HG03460 (cell line): ENCODE data around the gene FAM217A.
"Not testable (repeated sequence)": the region's sequence is repeated elsewhere in the genome, so short reads cannot be mapped to it uniquely, and the experiment has no call there.

Source experiments
- ATAC-seq: cut with Tn5 transposase; IDR thresholded peaks from one replicate; pipeline ENCODE4 v1.9.1; 2021; ENCODE audit not compliant: unreplicated experiment

The FAM217A gene, protein sequence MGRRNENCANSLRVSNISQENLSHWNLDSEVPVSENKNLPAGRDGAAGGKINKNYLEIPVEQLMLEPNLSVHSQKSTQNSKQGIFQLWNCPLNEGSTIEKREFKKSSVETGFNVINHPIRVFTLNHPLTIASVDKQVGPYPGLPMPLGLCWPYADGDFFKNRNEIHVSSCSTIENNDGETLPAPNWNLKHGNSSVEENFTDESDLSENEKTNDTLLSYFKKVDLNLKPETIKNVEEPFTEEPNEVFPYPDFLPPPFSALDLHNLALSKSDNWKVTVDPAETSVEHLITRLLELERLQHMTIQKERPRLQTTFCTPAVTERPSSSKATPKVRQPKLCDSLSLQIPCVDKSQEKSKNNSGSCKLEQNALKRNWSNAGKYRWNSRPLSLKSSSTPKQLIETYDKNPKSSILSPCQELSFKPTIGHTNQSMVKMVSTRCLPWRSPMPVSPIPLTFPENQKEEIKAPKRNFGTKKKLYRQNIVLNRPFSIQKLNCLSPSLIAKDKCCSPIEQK

DNA sequence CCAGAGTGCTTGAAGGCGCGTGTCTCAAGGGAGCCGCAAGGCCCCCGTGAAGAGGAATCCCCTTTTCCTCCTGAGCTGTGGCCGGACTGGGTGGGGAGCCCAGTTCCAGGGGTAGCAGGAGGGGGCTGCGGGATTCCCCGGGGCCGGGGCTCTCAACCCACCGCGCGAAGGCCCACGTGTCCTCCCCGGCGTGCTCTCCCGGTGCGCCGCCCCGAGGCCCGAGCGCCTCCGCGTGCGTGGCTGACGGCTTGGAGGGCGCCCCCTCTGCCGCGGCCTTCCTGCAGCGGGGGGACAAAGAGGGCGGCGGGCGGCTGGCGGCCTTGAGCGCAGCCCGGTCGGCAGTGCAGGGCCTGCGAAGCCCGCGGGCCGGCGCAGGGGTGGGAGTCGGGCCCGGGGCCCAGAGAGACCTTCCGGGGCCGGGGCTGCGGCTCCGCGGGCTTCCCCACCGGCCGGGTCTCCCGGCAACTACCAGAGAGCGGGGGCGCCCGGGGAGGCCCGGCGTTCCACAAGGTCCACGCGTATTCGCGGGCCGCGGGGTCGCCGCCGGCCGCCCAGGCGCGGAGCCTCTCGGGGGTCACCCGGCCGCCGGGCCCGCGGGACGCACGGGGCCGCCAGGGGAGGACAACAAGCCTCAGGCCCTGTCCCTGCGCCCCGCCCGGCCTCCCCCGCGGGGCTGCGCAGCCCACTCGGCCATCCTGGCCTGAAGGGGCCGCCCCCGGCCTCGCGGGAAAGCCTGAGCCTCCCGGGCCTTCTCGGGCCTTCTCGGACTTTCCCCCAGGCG is at the start of gene FAM217A:
FAM217A (minus strand) TSS at position 447 of the 781 bp plus-strand sequence. CDS start 1,723 bp downstream, outside the sequence.
- ATAC-seq = no peak

DNA sequence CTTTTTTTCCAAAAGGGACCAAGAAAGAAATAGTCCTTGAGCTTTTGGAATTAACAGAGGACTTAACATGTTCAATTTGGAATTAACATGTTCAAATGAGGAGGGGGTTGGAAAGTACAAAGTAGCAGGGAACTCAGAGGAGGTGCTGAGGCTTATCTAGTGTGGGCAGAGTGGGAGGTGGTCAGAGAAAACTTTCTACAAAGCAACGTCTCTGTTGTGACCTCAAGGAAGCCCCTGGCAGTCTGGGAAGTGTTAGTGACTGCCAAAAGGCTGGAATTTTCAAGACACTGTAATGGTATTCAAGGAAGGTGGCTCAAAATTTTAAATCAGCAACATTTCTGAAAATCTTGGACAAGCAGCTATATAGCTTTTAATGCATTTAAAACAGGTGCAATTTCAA is 49.1 kb upstream of the FAM217A start:
- no peak for ATAC-seq

DNA sequence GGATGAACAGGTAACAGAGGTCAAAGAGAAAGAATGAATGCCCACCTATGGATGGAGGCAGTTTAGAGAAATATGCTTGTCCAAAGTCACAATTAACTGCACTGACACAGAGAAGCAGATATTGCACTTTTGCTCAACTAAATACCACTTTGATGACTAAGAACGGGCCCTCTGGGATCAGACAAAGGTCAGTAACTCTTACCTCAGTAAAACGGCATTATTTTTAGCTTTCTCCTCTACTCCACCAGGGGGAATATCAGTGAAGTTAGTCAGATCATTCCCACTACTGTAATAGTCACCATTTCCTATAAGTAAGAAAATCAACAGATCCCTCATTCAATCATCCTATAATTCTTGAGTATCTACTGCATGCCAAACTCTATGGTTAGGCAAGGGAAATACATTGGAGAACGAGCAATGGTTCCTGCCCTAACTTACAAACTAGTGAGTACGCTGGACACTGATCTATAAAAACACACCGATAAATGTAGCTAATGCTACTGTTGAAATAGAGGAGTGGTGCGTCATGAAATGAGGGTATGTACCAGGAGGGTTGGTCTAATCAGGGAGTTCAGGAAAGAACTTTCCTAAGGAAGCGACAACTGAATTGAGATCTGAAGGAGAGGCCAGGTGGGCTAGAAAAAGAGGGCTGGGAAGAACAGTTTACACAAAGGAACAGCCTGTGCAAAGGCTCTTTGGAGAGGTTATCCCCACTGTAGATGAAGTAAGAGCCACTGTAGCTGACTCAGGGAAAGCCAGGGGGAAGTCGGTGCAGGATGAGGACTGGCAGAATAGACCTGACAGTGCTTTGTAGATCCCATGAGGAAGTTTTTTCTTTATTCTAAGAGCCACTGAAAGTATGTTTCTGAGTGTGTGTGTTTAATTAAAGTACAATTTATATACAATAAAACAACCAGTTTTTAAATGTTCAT is 47.3 kb upstream of the FAM217A start:
- no peak for ATAC-seq

DNA sequence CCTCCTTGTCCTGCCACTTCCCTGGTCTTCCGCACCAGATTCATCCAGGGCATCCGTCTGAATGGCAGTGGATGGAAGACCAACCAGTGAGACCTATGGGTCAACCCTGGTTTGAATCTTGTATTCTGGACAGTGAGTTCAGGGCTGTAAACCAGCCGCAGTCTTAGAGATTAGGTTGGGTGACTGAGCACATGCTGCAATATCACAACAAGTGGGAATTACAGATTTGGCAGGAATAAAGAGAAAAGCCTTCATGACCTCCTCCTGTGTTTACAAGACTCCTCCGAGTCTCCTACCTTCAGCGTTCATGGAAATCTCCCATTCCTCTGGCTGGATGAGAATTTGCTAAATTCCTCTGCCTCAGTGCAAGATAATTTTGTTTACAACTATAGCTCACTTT is 46.6 kb upstream of the FAM217A start:
- no peak for ATAC-seq

DNA sequence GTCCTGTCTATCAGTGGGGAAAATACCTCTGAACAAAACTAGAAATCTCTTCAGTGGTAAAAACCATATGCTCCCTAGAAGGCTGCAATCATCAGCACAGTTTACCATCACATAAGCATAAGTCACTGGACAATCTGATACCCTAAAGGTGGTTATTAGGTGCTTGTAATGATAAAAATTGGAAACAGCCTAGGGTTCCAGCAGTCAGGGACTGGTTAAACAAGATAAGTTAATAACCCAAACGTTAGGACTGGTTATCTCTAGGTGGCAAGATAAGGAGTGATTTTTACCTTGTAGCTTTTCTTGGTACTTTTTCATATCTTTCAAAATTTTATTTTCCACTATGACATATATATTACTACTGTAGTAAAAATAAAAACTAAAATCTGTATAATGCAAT is 45.4 kb upstream of the FAM217A start:
- no peak for ATAC-seq

DNA sequence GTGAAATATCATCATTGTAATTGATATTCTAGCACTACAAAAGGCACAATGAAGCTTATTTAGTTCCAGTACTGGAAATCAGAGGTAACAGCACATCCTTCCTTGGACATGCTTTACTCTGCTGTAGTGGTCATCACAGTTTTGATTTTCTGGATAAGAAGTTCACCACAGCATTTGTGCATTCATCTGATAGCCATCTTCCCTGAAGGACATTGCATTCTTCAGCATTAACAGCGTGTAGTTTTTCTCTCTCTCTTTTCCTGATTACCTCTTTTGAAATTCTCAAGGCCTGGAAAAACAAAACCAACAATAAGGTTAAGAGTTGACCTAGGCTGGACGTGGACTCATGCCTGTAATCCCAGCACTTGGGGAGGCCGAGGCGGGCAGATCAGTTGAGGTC is 36.8 kb upstream of the FAM217A start:
- no peak for ATAC-seq

DNA sequence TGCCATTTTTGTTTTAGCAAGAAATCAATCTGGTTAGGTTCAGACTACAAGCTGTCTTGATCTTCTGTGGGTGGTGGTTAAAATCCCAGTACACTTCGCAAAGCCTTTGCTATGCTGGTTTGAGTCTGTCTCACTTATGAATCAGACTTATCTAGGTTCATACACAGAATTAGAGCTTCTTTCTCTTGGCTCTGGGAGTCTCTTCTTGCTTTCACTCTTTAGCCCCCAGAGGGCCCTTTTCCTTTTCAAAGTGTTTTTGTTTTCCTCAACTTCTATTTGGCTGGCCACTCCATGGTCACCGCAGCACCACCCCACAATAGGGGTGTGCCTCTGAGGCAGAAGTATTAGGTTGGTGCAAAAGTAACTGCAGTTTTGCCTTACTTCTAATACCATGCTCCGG is 35.2 kb upstream of the FAM217A start:
- no peak for ATAC-seq

DNA sequence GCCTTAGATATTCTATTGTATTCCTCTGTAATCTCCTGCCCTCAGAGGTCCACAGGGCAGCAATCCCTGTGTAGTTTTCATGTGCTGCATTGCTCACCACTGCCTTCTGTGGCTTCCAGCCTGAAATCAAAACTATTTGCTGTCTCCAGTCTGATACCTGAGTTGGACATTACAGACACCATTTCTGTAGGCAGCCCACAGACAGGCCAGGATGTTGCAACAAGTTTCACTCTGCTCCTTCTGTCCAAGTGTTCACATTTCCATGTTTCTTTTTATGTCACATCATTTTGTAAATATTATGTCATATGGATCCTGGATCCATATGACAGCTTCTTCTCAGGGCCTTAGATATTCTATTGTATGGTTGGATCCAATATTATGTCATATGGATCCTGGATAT is 34.7 kb upstream of the FAM217A start:
- no peak for ATAC-seq

DNA sequence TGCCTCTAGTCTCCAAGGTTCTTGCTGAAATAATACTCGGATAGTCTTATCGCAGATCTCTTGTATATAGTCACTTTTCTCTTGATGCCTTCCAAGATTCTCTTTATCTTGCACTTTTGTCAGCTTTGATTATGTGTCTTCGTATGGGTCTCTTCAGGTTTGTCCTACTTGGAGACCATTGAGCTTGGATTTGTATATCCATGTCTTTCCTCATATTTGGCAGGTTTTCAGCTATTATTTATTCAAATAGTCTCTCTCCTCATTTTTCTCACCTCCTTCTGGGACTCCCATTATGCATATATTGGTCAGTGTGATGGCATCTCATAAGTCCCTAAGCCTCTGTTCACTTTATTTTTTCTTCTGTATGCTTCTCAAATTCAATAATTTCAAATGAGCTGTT is 33.4 kb upstream of the FAM217A start:
- no peak for ATAC-seq

DNA sequence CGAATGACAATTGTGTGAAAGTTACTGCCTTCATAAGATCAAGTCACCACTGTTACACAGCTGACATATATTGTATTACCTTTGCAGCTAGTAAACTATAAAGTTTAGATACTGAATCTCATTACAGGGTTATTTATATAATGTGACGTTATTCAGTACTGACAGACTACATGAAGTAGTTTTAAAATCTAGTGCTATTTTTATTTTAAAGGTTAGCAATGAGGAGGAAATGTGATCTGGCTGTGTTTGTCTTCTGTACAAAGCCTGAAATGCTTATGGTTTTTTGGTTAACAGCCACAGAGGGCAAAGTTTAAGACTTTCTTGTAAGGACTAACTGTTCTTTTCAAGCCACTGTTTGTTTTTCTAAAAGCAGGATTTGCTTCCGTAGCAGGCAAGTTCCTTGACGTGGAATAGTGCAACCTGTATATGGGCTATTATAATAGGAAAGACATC is 30.5 kb upstream of the FAM217A start:
- not testable (repeated sequence) for ATAC-seq

DNA sequence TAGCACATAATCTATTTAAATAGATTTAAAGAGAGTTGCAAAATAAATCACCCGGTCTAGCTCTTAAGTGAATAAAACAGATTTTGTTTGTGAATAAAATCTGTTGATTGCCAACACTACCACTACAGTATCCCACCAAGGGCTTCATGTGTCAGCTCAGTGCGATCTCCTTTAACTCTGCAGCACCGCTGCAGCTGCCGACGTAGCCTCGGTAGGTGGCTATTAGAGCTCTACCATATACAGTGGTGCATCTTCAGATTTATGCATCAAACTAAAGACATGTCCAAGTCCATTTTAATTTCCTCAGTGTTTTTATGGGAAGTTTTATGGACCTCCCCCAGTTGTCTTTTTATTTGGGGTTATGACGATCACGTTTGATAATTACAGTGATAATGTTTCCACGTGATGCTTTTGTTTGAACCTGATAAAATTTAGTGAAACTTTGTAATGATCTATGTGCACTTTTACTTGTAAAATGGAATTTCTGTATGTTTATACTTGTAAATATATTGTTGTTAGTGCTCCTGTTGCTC is 29.7 kb upstream of the FAM217A start:
- no peak for ATAC-seq

DNA sequence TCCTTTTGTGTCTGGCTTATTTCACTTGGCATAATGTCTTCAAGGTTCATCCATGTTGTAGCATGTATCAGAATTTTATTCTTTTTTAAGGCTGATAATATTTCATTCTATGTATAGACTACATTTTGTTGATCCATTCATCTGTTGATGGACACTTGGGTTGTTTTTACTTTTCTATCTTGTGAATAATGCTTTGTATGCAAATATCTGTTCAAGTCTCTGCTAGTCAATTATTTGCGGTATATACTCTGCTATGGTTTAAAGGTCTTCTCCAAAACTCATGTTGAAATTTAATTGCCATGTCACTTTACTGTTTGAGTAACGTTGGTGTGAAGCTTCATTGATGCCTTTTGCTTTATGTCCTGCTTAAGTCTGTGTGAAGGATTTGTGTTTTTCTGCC is 28.9 kb upstream of the FAM217A start:
- no peak for ATAC-seq

DNA sequence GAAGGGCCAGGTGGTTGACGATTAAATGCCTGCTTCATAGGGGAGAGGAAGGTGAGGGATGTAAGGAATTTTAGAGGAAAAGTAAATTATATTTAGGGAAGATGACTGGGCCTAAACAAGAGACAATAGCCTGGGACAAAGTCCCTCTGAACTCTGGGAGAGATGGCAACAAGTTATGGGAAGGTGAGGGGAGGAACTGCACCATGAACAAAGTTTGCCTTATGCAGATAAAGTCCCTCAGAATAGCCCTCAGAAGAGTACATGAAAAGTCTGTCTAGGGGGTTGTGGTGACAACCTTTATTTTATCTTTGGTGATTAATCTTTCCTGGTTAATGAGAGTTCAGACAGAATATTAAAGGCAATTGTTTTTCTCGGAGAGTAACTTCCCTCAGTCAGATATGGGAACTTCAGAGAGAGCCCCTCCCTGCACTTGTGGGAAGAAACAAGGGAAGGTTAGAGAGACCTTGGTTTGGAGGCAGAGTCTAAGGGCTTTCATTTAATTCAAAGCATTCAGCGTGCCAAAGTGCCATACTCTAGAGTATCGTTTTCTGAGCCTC is 27.1 kb upstream of the FAM217A start:
- ATAC-seq = no peak

DNA sequence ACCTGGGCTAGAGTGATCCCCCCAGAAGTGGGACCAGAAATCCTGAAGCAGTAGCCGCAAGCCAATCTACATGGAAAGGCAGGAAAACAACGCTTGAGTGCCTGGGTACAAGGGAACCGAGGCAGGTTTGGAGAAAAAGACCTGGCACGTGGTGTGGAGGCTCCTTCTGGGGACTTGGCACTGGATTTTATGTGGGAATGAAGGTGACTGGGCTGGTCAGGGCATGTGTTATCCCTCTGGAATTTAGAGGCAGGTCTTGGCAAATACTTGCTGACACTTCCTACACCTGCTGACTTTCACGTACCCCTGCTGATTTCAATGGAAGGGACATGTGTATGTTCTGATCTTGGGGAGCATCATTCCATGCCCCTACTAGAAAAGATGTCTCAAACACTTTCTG is 25.0 kb upstream of the FAM217A start:
- no peak for ATAC-seq

DNA sequence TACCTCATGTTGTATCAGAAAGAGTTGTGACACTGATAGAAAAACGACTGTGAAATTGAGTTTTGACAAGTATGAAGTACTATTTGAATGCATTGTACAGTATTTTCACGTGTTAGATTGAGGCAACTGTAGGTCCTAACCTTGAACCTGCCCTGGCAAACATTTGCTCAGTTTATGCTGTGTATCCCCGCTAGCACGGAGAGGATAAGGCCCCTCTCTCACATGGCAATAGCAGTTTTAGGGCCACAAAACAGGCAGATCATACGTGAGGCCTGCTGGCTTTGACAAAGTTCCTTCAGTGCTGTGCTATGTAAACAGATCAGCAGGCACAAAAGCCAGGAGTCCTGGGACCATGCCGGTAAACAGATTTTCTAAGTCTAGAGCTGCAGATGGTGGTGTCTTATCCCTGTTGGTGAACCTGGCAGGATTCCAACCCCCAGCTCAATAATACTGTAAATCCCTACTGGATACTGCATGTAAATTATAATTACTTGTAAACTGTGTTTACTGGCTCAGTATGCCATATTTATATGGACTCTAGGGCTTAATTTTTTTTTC is 23.8 kb upstream of the FAM217A start:
- no peak for ATAC-seq

DNA sequence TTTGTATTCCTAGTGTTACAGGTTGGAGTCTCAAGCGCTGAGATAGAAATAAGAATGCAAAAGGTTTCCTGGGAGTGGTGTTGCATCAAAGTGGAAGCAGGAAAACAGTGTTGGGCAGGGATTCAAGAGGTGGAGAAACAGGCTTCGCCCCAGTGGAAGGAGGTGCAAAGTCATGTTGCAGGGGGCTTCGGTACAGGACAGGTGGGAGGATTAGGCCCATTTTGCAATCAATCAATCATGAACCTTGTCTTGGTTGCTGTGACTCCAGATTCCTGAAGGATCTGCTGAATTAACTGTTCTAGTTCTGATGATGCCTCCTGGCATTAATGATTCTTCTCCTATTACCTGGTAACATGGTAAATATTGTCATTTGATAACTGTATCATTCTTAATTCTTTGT is 22.4 kb upstream of the FAM217A start:
- no peak for ATAC-seq

DNA sequence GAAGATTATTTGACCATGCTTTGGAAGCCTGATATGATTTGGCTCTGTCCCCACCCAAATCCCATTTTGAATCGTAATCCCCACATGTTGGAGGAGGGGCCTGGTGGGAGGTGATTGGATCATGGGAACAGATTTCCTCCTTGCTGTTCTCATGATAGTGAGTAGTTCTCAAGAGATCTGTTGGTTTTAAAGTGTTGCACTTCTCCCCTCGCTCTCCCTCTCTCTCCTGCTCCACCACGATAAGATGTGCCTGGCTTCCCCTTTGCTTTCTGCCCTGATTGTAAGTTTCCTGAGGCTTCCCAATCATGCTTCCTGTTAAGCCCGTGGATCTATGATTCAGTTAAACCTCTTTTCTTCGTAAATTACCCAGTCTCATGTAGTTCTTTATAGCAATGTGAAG is 21.7 kb upstream of the FAM217A start:
- ATAC-seq = no peak

DNA sequence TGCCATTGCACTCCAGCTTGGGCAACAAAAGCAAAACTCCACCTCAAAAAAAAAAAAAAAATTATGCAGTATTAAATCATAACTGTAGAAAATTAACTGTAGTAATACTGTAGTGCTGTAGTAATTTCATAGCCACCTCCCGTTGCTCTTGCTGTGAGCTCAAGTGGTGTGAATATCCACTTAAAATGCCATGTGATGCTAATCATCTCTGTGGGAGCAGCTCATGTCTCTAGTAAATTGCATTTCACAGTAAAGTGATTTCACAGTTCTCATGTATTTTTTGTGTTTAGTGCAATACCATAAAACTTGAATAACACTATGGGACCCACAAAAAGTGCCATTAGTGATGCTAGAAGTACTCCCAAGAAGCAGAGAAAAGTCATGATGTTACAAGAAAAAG is 14.4 kb upstream of the FAM217A start:
- no peak for ATAC-seq

DNA sequence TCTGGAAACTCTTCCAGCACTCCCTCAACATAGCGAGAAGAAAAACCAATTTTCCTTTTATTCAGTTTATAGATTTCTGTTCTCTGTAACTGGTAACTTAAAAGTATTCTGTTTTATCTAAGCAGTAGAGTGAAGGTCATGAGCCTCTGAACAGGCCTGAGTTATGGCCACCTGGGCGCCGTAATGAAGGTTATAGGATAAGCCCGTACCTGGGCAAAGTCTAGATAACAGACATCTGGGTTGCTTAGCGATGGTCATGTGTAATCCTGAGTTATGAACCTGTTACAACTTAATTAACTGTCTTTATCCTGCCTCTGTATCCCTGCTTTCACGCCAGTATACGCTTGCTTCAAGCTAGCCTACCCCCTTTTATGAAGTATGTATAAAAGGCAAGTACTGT is 13.0 kb upstream of the FAM217A start:
- ATAC-seq = no peak

DNA sequence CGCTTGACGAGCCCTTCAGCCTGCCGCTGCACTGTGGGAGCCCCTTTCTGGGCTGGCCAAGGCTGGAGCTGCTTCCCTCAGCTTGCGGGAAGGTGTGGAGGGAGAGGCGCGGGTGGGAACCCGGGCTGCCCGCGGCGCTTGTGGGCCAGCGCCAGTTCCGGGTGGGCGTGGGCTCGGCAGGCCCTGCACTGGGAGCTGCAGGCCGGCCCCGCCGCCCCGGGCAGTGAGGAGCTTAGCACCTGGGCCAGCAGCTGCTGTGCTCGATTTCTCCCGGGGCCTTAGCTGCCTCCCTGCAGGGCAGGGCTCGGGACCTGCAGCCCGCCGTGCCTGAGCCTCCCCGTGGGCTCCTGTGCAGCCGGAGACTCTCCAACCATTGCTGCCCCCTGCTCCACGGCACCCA is 11.1 kb upstream of the FAM217A start:
- ATAC-seq = not testable (repeated sequence)
